Panc1 (cell line): ENCODE measurements around the gene GNB1. TPM values are rescaled to one million over a fixed set of nuclear protein-coding genes. Genes with fewer than 3 reads are reported as not detected.
A peak's percentile ranks its signal among the peaks of the same experiment; 100 is the strongest.

Source experiments
- ATAC-seq: fragments of 200-7000 bp; cut with Tn5 transposase; 2 replicates; pipeline ENCODE4 v1.9.1; 2020; ENCODE audit warnings: mild to moderate bottlenecking, moderate library complexity
- BruUV-seq: library from RNA; stranded (reverse); fragments of 400-500 nt; replicated peaks from 2 replicates; lab custom pipeline; 2021; lab: Mats Ljungman, UMichigan
- CTCF ChIA-PET: fragments of 300-600 bp; sonication (Branson Sonifier 250); formaldehyde crosslinking; loops from one replicate; lab custom pipeline; 2022; ENCODE audit warnings: antibody characterized with exemption; lab: Charles Lee
- POLR2A ChIA-PET: fragments of 300-600 bp; sonication (Branson Sonifier 250); formaldehyde crosslinking; loops from one replicate; lab custom pipeline; 2022; ENCODE audit warnings: antibody characterized with exemption; lab: Charles Lee
- DNase-seq: peaks from one replicate; pipeline ENCODE4 v3.0.0-alpha.2; 2010; ENCODE audit warnings: low read depth, low spot score
- H3K27ac ChIP-seq: 2 replicates; pipeline ENCODE4 v1.5.1; 2011; ENCODE audit warnings: mild to moderate bottlenecking, low read length, inconsistent platforms
- H3K27me3 ChIP-seq: fragments of 200-500 bp; sonication (Bioruptor generic); 2 replicates; pipeline ENCODE4 v1.6.0; 2014; ENCODE audit warnings: low read length, inconsistent platforms; ENCODE audit not compliant: control insufficient read depth, insufficient read depth
- H3K36me3 ChIP-seq: fragments of 200-500 bp; sonication (Bioruptor generic); 2 replicates; pipeline ENCODE4 v1.5.1; 2014; ENCODE audit warnings: inconsistent platforms, mild to moderate bottlenecking, low read length, moderate library complexity; ENCODE audit not compliant: control insufficient read depth, insufficient read depth
- H3K4me1 ChIP-seq: 2 replicates; pipeline ENCODE4 v1.5.1; 2011; ENCODE audit warnings: inconsistent platforms, mild to moderate bottlenecking, low read length, moderate library complexity; ENCODE audit not compliant: control insufficient read depth, insufficient read depth
- H3K4me3 ChIP-seq, 2 experiments: 2 replicates each; pipeline ENCODE4 v1.5.1; 2011 to 2012; ENCODE audit warnings: low read depth in 2 of 2, low read length in 2 of 2, mild to moderate bottlenecking in 2 of 2, inconsistent platforms in 1 of 2, moderate library complexity in 1 of 2
- H3K9me3 ChIP-seq: fragments of 200-500 bp; sonication (Bioruptor generic); 2 replicates; pipeline ENCODE4 v1.5.1; 2014; ENCODE audit warnings: low read depth, mild to moderate bottlenecking, inconsistent platforms, low read length, moderate library complexity; ENCODE audit not compliant: control insufficient read depth, insufficient read depth
- CTCF ChIP-seq: fragments of 450-650 bp; IDR thresholded peaks from 2 replicates; pipeline ENCODE4 v1.5.1; 2017; ENCODE audit warnings: mild to moderate bottlenecking
- POLR2AphosphoS5 ChIP-seq: IDR thresholded peaks from 2 replicates; pipeline ENCODE4 v1.6.1; 2012; ENCODE audit warnings: mild to moderate bottlenecking, low read depth, low read length, moderate library complexity
- REST ChIP-seq, 2 experiments: IDR thresholded peaks; 2 replicates each; pipeline ENCODE4 v1.6.1; 2011 to 2012; ENCODE audit warnings: low read depth in 2 of 2, control low read depth in 1 of 2, low read length in 1 of 2, mild to moderate bottlenecking in 1 of 2, moderate library complexity in 1 of 2; ENCODE audit not compliant: insufficient read depth in 1 of 2
- SIN3A ChIP-seq: IDR thresholded peaks from 2 replicates; pipeline ENCODE4 v1.6.1; 2012; ENCODE audit warnings: low read depth, mild to moderate bottlenecking, low read length, moderate library complexity, borderline replicate concordance; ENCODE audit not compliant: insufficient read depth
- TCF7L2 ChIP-seq: IDR thresholded peaks from 2 replicates; pipeline ENCODE4 v1.6.1; 2011; ENCODE audit warnings: mild to moderate bottlenecking, low read depth, low read length, inconsistent platforms
- in situ Hi-C: cut with HindIII; loops from 2 replicates; pipeline ENCODE4 v1.10.0; 2016; ENCODE audit warnings: low sequenced_read_pairs, low pct_unique_long_range_greater_than_20kb
- intact Hi-C: fragments of 100-400 bp; cut with micrococcal nuclease; formaldehyde crosslinking; loops from one replicate; pipeline ENCODE4 v1.10.0; 2022; ENCODE audit not compliant: unreplicated experiment
- total RNA-seq: library from RNA; stranded (reverse); gene quantifications from one replicate; pipeline ENCODE4 v1.2.1, GENCODE V29; 2021; ENCODE audit not compliant: unreplicated experiment

GNB1 gene
- total RNA-seq, 1 experiment from 2014 or later, result 499 TPM

- in situ Hi-C loops, result no loop called here
- peak; percentile 36; the same call in 1 of the 2 replicates for ATAC-seq
- no peak for DNase-seq
- H3K27ac ChIP-seq, result no peak overlapping the region
- no peak overlapping the region for H3K4me3 ChIP-seq
- no TSS peak for BruUV-seq
- H3K4me1 ChIP-seq, result no peaks in the 10 kb centered on the region
- intact Hi-C loops, result no loop called here
- no peaks in the 10 kb centered on the region for H3K36me3 ChIP-seq
- H3K27me3 ChIP-seq, result no peaks in the 10 kb centered on the region
- no peaks in the 10 kb centered on the region for H3K9me3 ChIP-seq
- ChIA-PET CTCF (interaction anchor here (0.6 to 0.7 kb wide), 2 partner anchors 18 to 22 kb away, joined by 3 read pairs; no protein-coding TSS in a partner anchor), POLR2A (interaction anchor here (0.6 kb wide), 1 partner anchor 98 kb away, joined by 9 read pairs; no protein-coding TSS in a partner anchor)
- TF ChIP-seq CTCF (no peak), POLR2AphosphoS5 (no peak), TCF7L2 (no peak), REST (IDR thresholded peaks at IDR 0.05; ENCODE audit: insufficient read depth in 1 of 2, low read depth in 2 of 2, low read length in 1 of 2) (no peak), SIN3A (no peak)
Measured at GRCh38 chr1:1925437-1926345, 34.8 kb upstream of the GNB1 start.

GRCh38 chr1:1924849-1925248 lies 34.0 kb upstream of the GNB1 start:
- in situ Hi-C loops (no loop called here), intact Hi-C loops (no loop called here)
- Histone ChIP-seq H3K4me3 (no peak overlapping the region), H3K36me3 (no peaks in the 10 kb centered on the region), H3K27ac (no peak overlapping the region), H3K9me3 (no peaks in the 10 kb centered on the region), H3K4me1 (no peaks in the 10 kb centered on the region), H3K27me3 (no peaks in the 10 kb centered on the region)
- TF ChIP-seq SIN3A (no peak), CTCF (no peak), POLR2AphosphoS5 (no peak), TCF7L2 (no peak), REST (IDR thresholded peaks at IDR 0.05; ENCODE audit: insufficient read depth in 1 of 2, low read depth in 2 of 2, low read length in 1 of 2) (no peak)
- no peak for ATAC-seq
- no TSS peak for BruUV-seq
- ChIA-PET POLR2A (no interaction called here), CTCF (no interaction called here)
- no peak for DNase-seq
